ENCODE data around the gene ERVFRD-1. TPM values are rescaled to one million over a fixed set of nuclear protein-coding genes. Genes with fewer than 3 reads are reported as not detected.

ERVFRD-1 gene
- total RNA-seq, 1 donor from 2014 or later, result not detected

DNA sequence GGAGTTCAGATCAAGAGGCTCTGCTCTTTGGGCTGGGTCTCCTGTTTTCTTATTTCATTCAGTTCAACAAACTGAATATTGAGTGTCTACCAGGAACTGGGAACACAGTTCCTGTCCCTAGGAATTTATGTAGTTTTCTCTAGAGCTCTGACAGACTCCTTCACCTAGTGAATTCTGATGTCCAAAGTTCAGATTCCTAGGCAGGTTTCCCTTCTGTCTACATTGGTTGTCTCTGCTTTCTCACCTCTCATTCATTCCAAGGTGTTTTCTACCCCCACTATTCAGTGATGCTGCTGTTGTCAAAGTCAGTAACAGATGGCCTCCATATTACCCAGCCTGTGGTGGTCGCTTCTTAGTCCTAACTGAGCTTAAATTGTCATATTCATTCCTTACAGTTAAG is 13.5 kb downstream of the ERVFRD-1 start:
- no peak for TF ChIP-seq CTCF (conservative IDR thresholded peaks at IDR 0.05)
- peaks cover 19% of the 10 kb centered on the region for H3K9me3 Mint-ChIP-seq
- H3K4me1 Mint-ChIP-seq, result peaks cover 25% of the 10 kb centered on the region
- no peak for DNase-seq (ENCODE audit: low read depth, low spot score)
- no peaks in the 10 kb centered on the region for H3K27me3 Mint-ChIP-seq (ENCODE audit: low read depth)
- peak overlapping the region; percentile 57 for H3K4me3 Mint-ChIP-seq
- H3K27ac Mint-ChIP-seq (ENCODE audit: unreplicated experiment), result no peak overlapping the region
- peaks cover 31% of the 10 kb centered on the region for H3K36me3 Mint-ChIP-seq (ENCODE audit: low read depth)

GRCh38 chr6:11097476-11097875 is 14.0 kb downstream of the ERVFRD-1 start:
- no peak overlapping the region for H3K4me3 Mint-ChIP-seq
- DNase-seq (ENCODE audit: low read depth, low spot score), result no peak
- H3K4me1 Mint-ChIP-seq, result peaks cover 30% of the 10 kb centered on the region
- H3K27me3 Mint-ChIP-seq (ENCODE audit: low read depth), result no peaks in the 10 kb centered on the region
- H3K36me3 Mint-ChIP-seq (ENCODE audit: low read depth), result peaks cover 26% of the 10 kb centered on the region
- H3K27ac Mint-ChIP-seq (ENCODE audit: unreplicated experiment), result no peak overlapping the region
- peaks cover 15% of the 10 kb centered on the region for H3K9me3 Mint-ChIP-seq
- no peak for TF ChIP-seq CTCF (conservative IDR thresholded peaks at IDR 0.05)

DNA sequence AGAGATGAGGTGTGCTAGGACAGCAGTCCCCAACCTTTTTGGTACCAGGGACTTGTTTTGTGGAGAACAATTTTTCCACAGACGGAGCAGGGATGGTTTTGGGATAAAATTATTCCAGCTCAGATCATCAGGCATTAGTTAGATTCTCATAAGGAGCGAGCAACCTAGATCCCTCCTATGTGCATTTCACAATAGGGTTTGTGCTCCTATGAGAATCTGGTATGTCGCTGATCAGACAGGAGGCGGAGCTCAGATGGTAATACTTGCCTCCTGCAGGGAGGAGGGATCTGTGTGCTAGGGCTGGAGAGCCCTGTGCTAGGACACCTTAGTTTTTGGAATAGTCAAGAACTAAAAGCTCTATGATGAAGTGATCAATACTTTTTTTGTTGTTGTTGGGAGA is 15.4 kb downstream of the ERVFRD-1 start:
- H3K9me3 Mint-ChIP-seq, result peaks cover 9% of the 10 kb centered on the region
- H3K4me1 Mint-ChIP-seq, result peaks cover 30% of the 10 kb centered on the region
- peaks cover 19% of the 10 kb centered on the region for H3K36me3 Mint-ChIP-seq (ENCODE audit: low read depth)
- DNase-seq (ENCODE audit: low read depth, low spot score), result no peak
- TF ChIP-seq CTCF (conservative IDR thresholded peaks at IDR 0.05), result no peak
- no peak overlapping the region for H3K27ac Mint-ChIP-seq (ENCODE audit: unreplicated experiment)
- H3K27me3 Mint-ChIP-seq (ENCODE audit: low read depth), result no peaks in the 10 kb centered on the region
- H3K4me3 Mint-ChIP-seq, result peak overlapping the region; percentile 92

GRCh38 chr6:11094941-11095340 is 16.6 kb downstream of the ERVFRD-1 start:
- Mint-ChIP-seq H3K4me1 (peaks cover 30% of the 10 kb centered on the region), H3K36me3 (ENCODE audit: low read depth) (peaks cover 10% of the 10 kb centered on the region), H3K9me3 (peaks cover 6% of the 10 kb centered on the region), H3K27me3 (ENCODE audit: low read depth) (no peaks in the 10 kb centered on the region), H3K27ac (ENCODE audit: unreplicated experiment) (no peak overlapping the region), H3K4me3 (peak overlapping the region; percentile 92)
- DNase-seq (ENCODE audit: low read depth, low spot score), result no peak
- TF ChIP-seq CTCF (conservative IDR thresholded peaks at IDR 0.05), result no peak

- Mint-ChIP-seq H3K27ac (ENCODE audit: unreplicated experiment) (peak overlapping the region; percentile 65), H3K4me1 (peaks cover 30% of the 10 kb centered on the region), H3K36me3 (ENCODE audit: low read depth) (peaks cover 5% of the 10 kb centered on the region), H3K9me3 (peaks cover 1% of the 10 kb centered on the region), H3K27me3 (ENCODE audit: low read depth) (no peaks in the 10 kb centered on the region), H3K4me3 (peak overlapping the region; percentile 92)
- peak; percentile 16 for DNase-seq (ENCODE audit: low read depth, low spot score)
- no peak for TF ChIP-seq CTCF (conservative IDR thresholded peaks at IDR 0.05)
These were observed 17.1 kb downstream of the ERVFRD-1 start for GRCh38 chr6:11094411-11094851.
